Brain microvascular endothelial cell (primary cell): ENCODE measurements around the gene COL4A1.

Experiments used
- DNase-seq: peaks from one replicate; pipeline ENCODE4 v3.0.0-alpha.2; 2020
- H3K27ac ChIP-seq: fragments of 250-450 bp; sonication (Bioruptor Pico); 2 replicates; pipeline ENCODE4 v1.5.1; 2020; ENCODE audit warnings: mild to moderate bottlenecking, moderate library complexity
- H3K27me3 ChIP-seq: fragments of 250-450 bp; sonication (Bioruptor Pico); replicated peaks from 2 replicates; pipeline ENCODE4 v1.5.1; 2020; ENCODE audit warnings: mild to moderate bottlenecking
- H3K36me3 ChIP-seq: fragments of 250-450 bp; sonication (Bioruptor Pico); replicated peaks from 2 replicates; pipeline ENCODE4 v1.5.1; 2020; ENCODE audit warnings: mild to moderate bottlenecking
- H3K4me3 ChIP-seq: 2 replicates; pipeline ENCODE4 v1.5.1; 2011; ENCODE audit warnings: low read depth, mild to moderate bottlenecking, control low read depth, low read length, moderate library complexity
- in situ Hi-C: cut with HindIII; loops from 2 replicates; pipeline ENCODE4 v1.10.0; 2017; ENCODE audit warnings: low sequenced_read_pairs, low pct_ligation_motif_present
- TF ChIP-seq, protein P1 (sequence below): IDR thresholded peaks from 2 replicates; pipeline ENCODE4 v1.5.1; 2011; ENCODE audit warnings: low read depth, mild to moderate bottlenecking, moderate library complexity, low read length, control low read depth, inconsistent platforms; ENCODE audit errors: missing control alignments

Gene COL4A1

GRCh38 chr13:110336681-110337080 is 29.7 kb upstream of the COL4A1 start:
- peak overlapping the region; percentile 99 for H3K27ac ChIP-seq
- DNase-seq = no peak
- H3K4me3 ChIP-seq = no peak overlapping the region
- H3K36me3 ChIP-seq = peaks cover 55% of the 10 kb centered on the region
- TF ChIP-seq, protein P1, sequence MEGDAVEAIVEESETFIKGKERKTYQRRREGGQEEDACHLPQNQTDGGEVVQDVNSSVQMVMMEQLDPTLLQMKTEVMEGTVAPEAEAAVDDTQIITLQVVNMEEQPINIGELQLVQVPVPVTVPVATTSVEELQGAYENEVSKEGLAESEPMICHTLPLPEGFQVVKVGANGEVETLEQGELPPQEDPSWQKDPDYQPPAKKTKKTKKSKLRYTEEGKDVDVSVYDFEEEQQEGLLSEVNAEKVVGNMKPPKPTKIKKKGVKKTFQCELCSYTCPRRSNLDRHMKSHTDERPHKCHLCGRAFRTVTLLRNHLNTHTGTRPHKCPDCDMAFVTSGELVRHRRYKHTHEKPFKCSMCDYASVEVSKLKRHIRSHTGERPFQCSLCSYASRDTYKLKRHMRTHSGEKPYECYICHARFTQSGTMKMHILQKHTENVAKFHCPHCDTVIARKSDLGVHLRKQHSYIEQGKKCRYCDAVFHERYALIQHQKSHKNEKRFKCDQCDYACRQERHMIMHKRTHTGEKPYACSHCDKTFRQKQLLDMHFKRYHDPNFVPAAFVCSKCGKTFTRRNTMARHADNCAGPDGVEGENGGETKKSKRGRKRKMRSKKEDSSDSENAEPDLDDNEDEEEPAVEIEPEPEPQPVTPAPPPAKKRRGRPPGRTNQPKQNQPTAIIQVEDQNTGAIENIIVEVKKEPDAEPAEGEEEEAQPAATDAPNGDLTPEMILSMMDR = no peak
- in situ Hi-C loops = no loop called here
- no peaks in the 10 kb centered on the region for H3K27me3 ChIP-seq

DNA sequence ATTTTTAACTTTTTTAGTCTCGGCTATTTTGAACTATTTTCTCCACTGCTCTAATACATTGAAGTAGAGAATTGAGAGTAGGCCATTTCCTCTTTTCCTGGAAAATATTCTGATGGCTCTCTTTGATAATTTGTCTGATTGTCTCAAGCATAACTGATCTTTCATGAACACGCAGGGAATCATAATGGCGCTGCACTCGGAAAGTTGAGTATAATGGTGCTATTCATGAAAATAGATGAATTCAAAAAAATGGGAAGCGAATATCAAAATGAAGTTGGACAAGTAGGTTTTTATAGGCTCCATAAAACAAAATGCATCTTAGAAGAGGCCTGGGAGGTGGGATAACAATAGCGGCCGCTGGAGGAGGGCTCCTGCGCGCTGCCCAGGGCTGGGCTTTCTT is 29.2 kb upstream of the COL4A1 start:
- TF ChIP-seq, protein P1 = no peak
- Histone ChIP-seq H3K27me3 (no peaks in the 10 kb centered on the region), H3K36me3 (peaks cover 61% of the 10 kb centered on the region), H3K27ac (peak overlapping the region; percentile 99), H3K4me3 (no peak overlapping the region)
- in situ Hi-C loops = no loop called here
- no peak for DNase-seq

- peak; percentile 89 for DNase-seq
- TF ChIP-seq, protein P1 = no peak
- Histone ChIP-seq H3K27me3 (no peaks in the 10 kb centered on the region), H3K4me3 (no peak overlapping the region), H3K27ac (peak overlapping the region; percentile 99), H3K36me3 (peaks cover 66% of the 10 kb centered on the region)
- in situ Hi-C loops = no loop called here
These were observed 28.0 kb upstream of the COL4A1 start for GRCh38 chr13:110334841-110335490.

DNA sequence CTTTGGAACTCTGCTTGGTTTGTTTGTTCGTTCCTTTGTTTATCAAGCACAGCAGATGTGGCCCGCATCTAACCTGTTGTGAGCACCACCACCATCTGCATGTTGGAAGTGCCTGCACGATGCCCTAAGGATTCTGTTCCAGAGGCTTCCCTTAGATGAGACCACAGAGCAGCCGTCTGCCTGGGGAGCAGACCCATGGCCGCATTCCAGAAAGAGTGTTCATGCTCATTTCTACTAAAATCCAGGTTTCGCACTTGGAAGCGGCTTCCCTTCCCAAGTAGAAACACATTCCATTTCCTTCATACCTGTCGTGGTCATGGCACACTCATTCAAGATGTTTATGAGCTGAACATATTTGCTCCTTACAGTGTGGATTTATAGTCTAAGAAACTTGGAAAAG is 27.3 kb upstream of the COL4A1 start:
- H3K36me3 ChIP-seq = peaks cover 73% of the 10 kb centered on the region
- TF ChIP-seq, protein P1 = no peak
- in situ Hi-C loops = no loop called here
- no peaks in the 10 kb centered on the region for H3K27me3 ChIP-seq
- peak overlapping the region; percentile 99 for H3K27ac ChIP-seq
- H3K4me3 ChIP-seq = no peak overlapping the region
- peak; percentile 60 for DNase-seq

- no peaks in the 10 kb centered on the region for H3K27me3 ChIP-seq
- H3K36me3 ChIP-seq = peaks cover 76% of the 10 kb centered on the region
- in situ Hi-C loops = no loop called here
- TF ChIP-seq, protein P1 = no peak
- no peak for DNase-seq
- H3K27ac ChIP-seq = peak overlapping the region; percentile 99
- no peak overlapping the region for H3K4me3 ChIP-seq
These were observed 26.9 kb upstream of the COL4A1 start for GRCh38 chr13:110333837-110334236.

DNA sequence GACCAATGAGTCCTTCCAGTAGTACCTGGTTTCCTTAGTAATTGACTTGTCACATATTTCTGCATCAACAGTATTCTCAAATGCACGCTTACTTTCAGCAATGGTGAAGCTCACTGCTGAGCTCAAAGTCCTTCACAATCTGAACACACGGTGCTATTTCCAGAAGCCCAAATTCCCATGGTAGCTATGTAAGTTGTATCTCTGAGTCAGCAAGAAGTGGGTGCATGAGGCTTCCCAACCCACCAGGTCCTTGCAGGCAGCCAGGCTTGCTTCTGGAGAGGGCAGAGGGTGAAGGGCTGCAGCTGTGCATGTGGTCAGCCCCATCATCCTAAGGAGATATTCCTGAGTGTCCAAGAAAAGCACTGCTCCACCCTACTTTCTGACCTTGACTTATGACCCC is 25.8 kb upstream of the COL4A1 start:
- no peaks in the 10 kb centered on the region for H3K27me3 ChIP-seq
- DNase-seq = peak; percentile 72
- H3K27ac ChIP-seq = peak overlapping the region; percentile 96
- H3K36me3 ChIP-seq = peaks cover 82% of the 10 kb centered on the region
- TF ChIP-seq, protein P1 = no peak
- H3K4me3 ChIP-seq = no peak overlapping the region
- in situ Hi-C loops = no loop called here
